Caco-2 (cell line): ENCODE data around the gene IFI27L1. TPM values are rescaled to one million over a fixed set of nuclear protein-coding genes. Genes with fewer than 3 reads are reported as not detected.
"Not testable (repeated sequence)": the region's sequence is repeated elsewhere in the genome, so short reads cannot be mapped to it uniquely, and the experiment has no call there.

Experiments used
- BruUV-seq: library from RNA; stranded (reverse); fragments of 400-500 nt; replicated peaks from 2 replicates; lab custom pipeline; 2021; lab: Mats Ljungman, UMichigan
- CTCF ChIA-PET: fragments of 300-600 bp; sonication (Branson Sonifier 250); formaldehyde crosslinking; loops from one replicate; lab custom pipeline; 2022; ENCODE audit warnings: antibody characterized with exemption; lab: Charles Lee
- POLR2A ChIA-PET: fragments of 300-600 bp; sonication (Branson Sonifier 250); formaldehyde crosslinking; loops from one replicate; lab custom pipeline; 2022; ENCODE audit warnings: antibody characterized with exemption; lab: Charles Lee
- DNase-seq, 2 experiments: peaks; one replicate each; pipeline versions ENCODE4 v3.0.0 to v3.0.0-alpha.2; 2020 to 2022
- H3K27me3 ChIP-seq: replicated peaks from 2 replicates; pipeline ENCODE4 v1.6.0; 2011; ENCODE audit warnings: low read length; ENCODE audit not compliant: control insufficient read depth, insufficient read depth
- H3K36me3 ChIP-seq: 2 replicates; pipeline ENCODE4 v1.5.1; 2011; ENCODE audit warnings: low read length; ENCODE audit not compliant: control insufficient read depth, insufficient read depth
- H3K4me1 ChIP-seq: fragments of 250-450 bp; sonication (Bioruptor Pico); 2 replicates; pipeline ENCODE4 v1.5.1; 2020; ENCODE audit warnings: mild to moderate bottlenecking
- H3K4me3 ChIP-seq: 2 replicates; pipeline ENCODE4 v1.5.1; 2011; ENCODE audit warnings: low read depth, mild to moderate bottlenecking, control low read depth, low read length
- H3K9me3 ChIP-seq: fragments of 250-450 bp; sonication (Bioruptor Pico); 2 replicates; pipeline ENCODE4 v1.5.1; 2020; ENCODE audit warnings: mild to moderate bottlenecking, moderate library complexity
- H3K27ac Mint-ChIP-seq: one replicate; pipeline ENCODE4 v1.8.0; 2022; ENCODE audit warnings: mixed read lengths; ENCODE audit not compliant: unreplicated experiment
- H3K27me3 Mint-ChIP-seq: one replicate; pipeline ENCODE4 v1.8.0; 2022; ENCODE audit warnings: mixed read lengths; ENCODE audit not compliant: insufficient read depth, unreplicated experiment
- H3K36me3 Mint-ChIP-seq: one replicate; pipeline ENCODE4 v1.8.0; 2022; ENCODE audit warnings: mild to moderate bottlenecking, mixed read lengths; ENCODE audit not compliant: insufficient read depth, unreplicated experiment
- H3K4me1 Mint-ChIP-seq: one replicate; pipeline ENCODE4 v1.8.0; 2022; ENCODE audit warnings: low read depth, mixed read lengths; ENCODE audit not compliant: unreplicated experiment
- H3K4me3 Mint-ChIP-seq: one replicate; pipeline ENCODE4 v1.8.0; 2022; ENCODE audit warnings: mild to moderate bottlenecking, moderate library complexity, mixed read lengths; ENCODE audit not compliant: unreplicated experiment
- H3K9me3 Mint-ChIP-seq: one replicate; pipeline ENCODE4 v1.8.0; 2022; ENCODE audit warnings: mixed read lengths; ENCODE audit not compliant: unreplicated experiment
- CTCF ChIP-seq, 2 experiments: fragments of 200-600 bp in 1 of 2; IDR thresholded peaks; 1 replicate in 1 of 2; 2 replicates in 1 of 2; pipeline versions ENCODE4 v1.5.1 to v1.8.0; 2011 to 2022; ENCODE audit warnings: antibody characterized with exemption in 1 of 2, control low read depth in 1 of 2, inconsistent platforms in 1 of 2, low read depth in 1 of 2, low read length in 1 of 2, mild to moderate bottlenecking in 1 of 2, moderate library complexity in 1 of 2; ENCODE audit not compliant: insufficient read depth in 1 of 2, severe bottlenecking in 1 of 2, unreplicated experiment in 1 of 2
- intact Hi-C: fragments of 100-400 bp; cut with micrococcal nuclease; formaldehyde crosslinking; loops from one replicate; pipeline ENCODE4 v1.10.0; 2022; ENCODE audit not compliant: unreplicated experiment
- total RNA-seq: library from RNA; stranded (reverse); gene quantifications from 2 replicates; pipeline ENCODE4 v1.2.3, GENCODE V29; 2022

The IFI27L1 gene
- total RNA-seq, 1 experiment from 2014 or later = 13.6 TPM

DNA sequence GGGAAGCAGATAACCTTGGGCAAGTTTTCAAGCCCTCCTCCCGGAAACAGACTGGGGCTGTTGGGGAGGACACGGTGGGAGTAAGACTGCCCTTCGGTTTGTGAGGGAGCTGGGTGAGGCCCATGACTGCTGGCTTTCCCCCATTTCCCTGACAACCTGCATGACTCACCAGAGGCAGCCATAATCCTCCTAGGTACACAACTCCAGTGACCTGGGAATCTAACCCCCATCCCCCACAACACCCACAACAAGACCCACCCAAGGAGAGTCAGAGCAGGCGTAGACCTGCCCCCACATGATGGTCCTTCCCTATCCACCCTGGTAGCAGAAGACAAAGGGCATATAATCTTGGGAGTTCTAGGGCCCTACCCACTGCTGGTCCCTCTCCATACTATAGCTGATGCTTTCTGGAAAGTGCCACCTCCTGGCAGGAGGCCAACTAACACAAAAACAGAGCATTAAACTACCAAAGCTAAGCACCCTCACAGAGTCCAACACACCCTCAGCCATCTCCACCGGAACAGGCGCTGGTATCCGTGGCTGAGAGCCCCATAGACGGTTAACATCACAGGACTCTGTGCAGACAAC, 14.9 kb upstream of the IFI27L1 start:
- peaks cover 12% of the 10 kb centered on the region for H3K4me1 Mint-ChIP-seq
- H3K4me1 ChIP-seq = peaks cover 14% of the 10 kb centered on the region; the same call in 1 of the 2 replicates
- peaks cover 40% of the 10 kb centered on the region for H3K36me3 Mint-ChIP-seq
- no peak overlapping the region for H3K4me3 Mint-ChIP-seq
- H3K4me3 ChIP-seq = no peak overlapping the region
- ChIA-PET CTCF (interaction anchor here (1.5 to 1.8 kb wide), 2 partner anchors 15 to 30 kb away, joined by 4 read pairs; no protein-coding TSS in a partner anchor), POLR2A (no interaction called here)
- BruUV-seq = no TSS peak
- H3K27me3 ChIP-seq = no peaks in the 10 kb centered on the region
- H3K36me3 ChIP-seq = no peaks in the 10 kb centered on the region; the same call in 1 of the 2 replicates
- no peak for DNase-seq
- H3K9me3 Mint-ChIP-seq = peaks cover 46% of the 10 kb centered on the region
- TF ChIP-seq CTCF (IDR thresholded peaks at IDR 0.05; ENCODE audit: insufficient read depth in 1 of 2, low read depth in 1 of 2, low read length in 1 of 2, severe bottlenecking in 1 of 2, unreplicated experiment in 1 of 2) = no peak
- no peak overlapping the region for H3K27ac Mint-ChIP-seq
- no peaks in the 10 kb centered on the region; the same call in 1 of the 2 replicates for H3K9me3 ChIP-seq
- intact Hi-C loops = no loop called here
- no peaks in the 10 kb centered on the region for H3K27me3 Mint-ChIP-seq

DNA sequence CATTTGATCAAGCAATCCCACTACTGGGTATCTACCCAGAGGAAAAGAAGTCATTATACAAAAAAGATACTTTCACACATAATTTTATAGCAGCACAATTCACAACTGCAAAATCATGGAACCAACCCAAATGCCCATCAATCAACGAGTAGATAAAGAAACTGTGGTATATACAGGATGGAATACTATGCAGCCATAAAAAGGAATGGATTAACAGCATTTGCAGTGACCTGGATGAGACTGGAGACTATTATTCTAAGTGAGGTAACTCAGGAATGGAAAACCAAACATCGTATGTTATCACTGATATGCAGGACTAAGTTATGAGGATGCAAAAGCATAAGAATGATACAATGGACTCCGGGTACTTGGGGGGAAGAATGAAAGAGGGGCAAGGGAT, 9.0 kb upstream of the IFI27L1 start:
- H3K27me3 ChIP-seq, H3K36me3 ChIP-seq, H3K4me3 Mint-ChIP-seq, H3K4me3 ChIP-seq, intact Hi-C loops, POLR2A ChIA-PET, H3K27ac Mint-ChIP-seq, CTCF ChIA-PET, H3K4me1 ChIP-seq, DNase-seq, H3K27me3 Mint-ChIP-seq, BruUV-seq, H3K4me1 Mint-ChIP-seq: not testable (repeated sequence)
- H3K36me3 Mint-ChIP-seq = peaks cover 38% of the 10 kb centered on the region
- H3K9me3 ChIP-seq = peaks cover 12% of the 10 kb centered on the region
- peaks cover 60% of the 10 kb centered on the region for H3K9me3 Mint-ChIP-seq

DNA sequence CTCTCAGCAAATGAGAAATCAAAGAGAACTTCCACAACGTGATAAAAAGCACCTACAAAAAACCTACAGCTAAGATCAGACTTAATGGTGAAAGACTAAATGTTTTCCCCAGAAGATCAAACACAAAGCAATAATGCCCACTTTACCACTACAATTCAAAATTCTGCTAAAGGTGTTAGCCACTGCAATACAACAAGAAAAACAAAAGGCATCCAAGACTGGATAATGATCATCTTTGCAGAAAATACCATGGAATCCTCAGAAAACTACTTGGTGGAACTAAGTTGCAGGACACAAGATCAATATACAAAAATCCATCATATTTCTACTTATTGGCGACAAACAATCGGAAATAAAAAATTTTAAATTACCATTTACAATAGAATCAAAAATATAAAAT, 6.6 kb upstream of the IFI27L1 start:
- H3K9me3 ChIP-seq = peaks cover 12% of the 10 kb centered on the region
- Mint-ChIP-seq H3K9me3 (peaks cover 35% of the 10 kb centered on the region), H3K4me1 (peaks cover 6% of the 10 kb centered on the region), H3K4me3 (no peak overlapping the region), H3K27me3 (no peaks in the 10 kb centered on the region), H3K36me3 (peaks cover 57% of the 10 kb centered on the region), H3K27ac (no peak overlapping the region)
- no peak for DNase-seq
- peaks cover 6% of the 10 kb centered on the region for H3K36me3 ChIP-seq
- no peaks in the 10 kb centered on the region for H3K4me1 ChIP-seq
- H3K4me3 ChIP-seq = no peak overlapping the region
- no peak for TF ChIP-seq CTCF (IDR thresholded peaks at IDR 0.05; ENCODE audit: insufficient read depth in 1 of 2, low read depth in 1 of 2, low read length in 1 of 2, severe bottlenecking in 1 of 2, unreplicated experiment in 1 of 2)
- H3K27me3 ChIP-seq = no peaks in the 10 kb centered on the region
- no TSS peak for BruUV-seq
- intact Hi-C loops = no loop called here
- POLR2A ChIA-PET = no interaction called here
- CTCF ChIA-PET = no interaction called here
